Measurements from ENCODE around the gene C1QB.

DNA sequence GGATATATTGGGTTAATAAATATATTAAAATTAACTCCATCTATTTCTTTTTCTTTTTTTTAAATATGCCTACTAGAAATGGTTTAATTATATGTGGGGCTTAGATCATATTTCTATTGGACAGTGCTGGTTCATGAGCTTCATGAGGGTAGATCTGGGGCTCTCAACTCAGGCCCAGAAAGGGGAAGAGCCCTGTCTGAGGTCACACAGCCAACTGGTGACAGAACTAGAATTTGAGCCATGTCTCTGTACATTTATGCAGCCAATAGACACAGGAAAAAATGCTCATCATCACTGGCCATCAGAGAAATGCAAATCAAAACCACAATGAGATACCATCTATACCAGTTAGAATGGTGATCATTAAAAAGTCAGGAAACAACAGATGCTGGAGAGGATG lies 52.5 kb downstream of the C1QB start:
- TF ChIP-seq MXI1 (IDR thresholded peaks at IDR 0.05; ENCODE audit: low read depth, low read length) (no peak), RXRA (IDR thresholded peaks at IDR 0.05; ENCODE audit: borderline replicate concordance, low read depth) (no peak), SMC3 (IDR thresholded peaks at IDR 0.05; ENCODE audit: low read depth, low read length) (no peak), POLR2AphosphoS5 (IDR thresholded peaks at IDR 0.05; ENCODE audit: low read depth, low read length) (no peak), YY1 (IDR thresholded peaks at IDR 0.05; ENCODE audit: low read depth) (no peak), EP300 (IDR thresholded peaks at IDR 0.05; ENCODE audit: borderline replicate concordance in 1 of 2, low read depth in 1 of 2, low read length in 1 of 2) (no peak), RFX5 (IDR thresholded peaks at IDR 0.05; ENCODE audit: low read length) (no peak), CHD2 (IDR thresholded peaks at IDR 0.05; ENCODE audit: low read length, partially characterized antibody) (no peak), RAD21 (IDR thresholded peaks at IDR 0.05; ENCODE audit: low read length) (no peak), SIN3A (IDR thresholded peaks at IDR 0.05; ENCODE audit: borderline replicate concordance, low read depth, low read length) (no peak), FOXM1 (IDR thresholded peaks at IDR 0.05; ENCODE audit: low read depth) (no peak)
- TF ChIP-seq, protein P1, sequence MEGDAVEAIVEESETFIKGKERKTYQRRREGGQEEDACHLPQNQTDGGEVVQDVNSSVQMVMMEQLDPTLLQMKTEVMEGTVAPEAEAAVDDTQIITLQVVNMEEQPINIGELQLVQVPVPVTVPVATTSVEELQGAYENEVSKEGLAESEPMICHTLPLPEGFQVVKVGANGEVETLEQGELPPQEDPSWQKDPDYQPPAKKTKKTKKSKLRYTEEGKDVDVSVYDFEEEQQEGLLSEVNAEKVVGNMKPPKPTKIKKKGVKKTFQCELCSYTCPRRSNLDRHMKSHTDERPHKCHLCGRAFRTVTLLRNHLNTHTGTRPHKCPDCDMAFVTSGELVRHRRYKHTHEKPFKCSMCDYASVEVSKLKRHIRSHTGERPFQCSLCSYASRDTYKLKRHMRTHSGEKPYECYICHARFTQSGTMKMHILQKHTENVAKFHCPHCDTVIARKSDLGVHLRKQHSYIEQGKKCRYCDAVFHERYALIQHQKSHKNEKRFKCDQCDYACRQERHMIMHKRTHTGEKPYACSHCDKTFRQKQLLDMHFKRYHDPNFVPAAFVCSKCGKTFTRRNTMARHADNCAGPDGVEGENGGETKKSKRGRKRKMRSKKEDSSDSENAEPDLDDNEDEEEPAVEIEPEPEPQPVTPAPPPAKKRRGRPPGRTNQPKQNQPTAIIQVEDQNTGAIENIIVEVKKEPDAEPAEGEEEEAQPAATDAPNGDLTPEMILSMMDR (IDR thresholded peaks at IDR 0.05) = no peak
- TF ChIP-seq, protein P2, sequence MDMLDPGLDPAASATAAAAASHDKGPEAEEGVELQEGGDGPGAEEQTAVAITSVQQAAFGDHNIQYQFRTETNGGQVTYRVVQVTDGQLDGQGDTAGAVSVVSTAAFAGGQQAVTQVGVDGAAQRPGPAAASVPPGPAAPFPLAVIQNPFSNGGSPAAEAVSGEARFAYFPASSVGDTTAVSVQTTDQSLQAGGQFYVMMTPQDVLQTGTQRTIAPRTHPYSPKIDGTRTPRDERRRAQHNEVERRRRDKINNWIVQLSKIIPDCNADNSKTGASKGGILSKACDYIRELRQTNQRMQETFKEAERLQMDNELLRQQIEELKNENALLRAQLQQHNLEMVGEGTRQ (IDR thresholded peaks at IDR 0.05; ENCODE audit: borderline replicate concordance, low read depth, low read length) = no peak
- TF ChIP-seq, protein P3, sequence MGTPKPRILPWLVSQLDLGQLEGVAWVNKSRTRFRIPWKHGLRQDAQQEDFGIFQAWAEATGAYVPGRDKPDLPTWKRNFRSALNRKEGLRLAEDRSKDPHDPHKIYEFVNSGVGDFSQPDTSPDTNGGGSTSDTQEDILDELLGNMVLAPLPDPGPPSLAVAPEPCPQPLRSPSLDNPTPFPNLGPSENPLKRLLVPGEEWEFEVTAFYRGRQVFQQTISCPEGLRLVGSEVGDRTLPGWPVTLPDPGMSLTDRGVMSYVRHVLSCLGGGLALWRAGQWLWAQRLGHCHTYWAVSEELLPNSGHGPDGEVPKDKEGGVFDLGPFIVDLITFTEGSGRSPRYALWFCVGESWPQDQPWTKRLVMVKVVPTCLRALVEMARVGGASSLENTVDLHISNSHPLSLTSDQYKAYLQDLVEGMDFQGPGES (IDR thresholded peaks at IDR 0.05; ENCODE audit: low read depth, low read length) = no peak

Measured in SK-N-SH (cell line).